IMR-90 (cell line): ENCODE data around the gene XDH.

Source experiments
- CTCF ChIP-seq: conservative IDR thresholded peaks from 2 replicates; pipeline ENCODE4 v1.5.1; 2012; ENCODE audit warnings: mild to moderate bottlenecking, low read depth, low read length, improper control_type of control experiment
- ELK1 ChIP-seq: fragments of 150-350 bp; IDR thresholded peaks from 2 replicates; pipeline ENCODE4 v1.6.1; 2016; ENCODE audit warnings: low read depth, mild to moderate bottlenecking, low read length, moderate library complexity, borderline replicate concordance
- FOS ChIP-seq: fragments of 150-350 bp; IDR thresholded peaks from 2 replicates; pipeline ENCODE4 v1.6.1; 2016; ENCODE audit warnings: low read depth, low read length
- POLR2A ChIP-seq: IDR thresholded peaks from 2 replicates; pipeline ENCODE4 v1.6.1; 2012; ENCODE audit warnings: mild to moderate bottlenecking, low read depth, low read length
- SMC3 ChIP-seq: fragments of 150-350 bp; IDR thresholded peaks from 2 replicates; pipeline ENCODE4 v1.6.1; 2016; ENCODE audit warnings: low read depth, mild to moderate bottlenecking, antibody characterized with exemption, low read length, moderate library complexity
- USF2 ChIP-seq: fragments of 150-350 bp; IDR thresholded peaks from 2 replicates; pipeline ENCODE4 v1.6.1; 2017; ENCODE audit warnings: mild to moderate bottlenecking, antibody characterized with exemption, low read length, low read depth

- TF ChIP-seq CTCF (no peak), SMC3 (no peak), POLR2A (no peak), FOS (no peak), USF2 (no peak), ELK1 (no peak)
Measured at GRCh38 chr2:31387850-31388249, 26.7 kb downstream of the XDH start.
